Activated CD8-positive, alpha-beta memory T cell treated with anti-CD3 and anti-CD28 coated beads, Interleukin-2, amount 50 U/mL, for 1 hour (primary cell): ENCODE data around the gene BMP7.
"Not testable (repeated sequence)": the region's sequence is repeated elsewhere in the genome, so short reads cannot be mapped to it uniquely, and the experiment has no call there.

Experiments
- DNase-seq: peaks from one replicate; pipeline ENCODE4 v3.0.0-alpha.2; 2020; ENCODE audit errors: extremely low read depth

The BMP7 gene

DNA sequence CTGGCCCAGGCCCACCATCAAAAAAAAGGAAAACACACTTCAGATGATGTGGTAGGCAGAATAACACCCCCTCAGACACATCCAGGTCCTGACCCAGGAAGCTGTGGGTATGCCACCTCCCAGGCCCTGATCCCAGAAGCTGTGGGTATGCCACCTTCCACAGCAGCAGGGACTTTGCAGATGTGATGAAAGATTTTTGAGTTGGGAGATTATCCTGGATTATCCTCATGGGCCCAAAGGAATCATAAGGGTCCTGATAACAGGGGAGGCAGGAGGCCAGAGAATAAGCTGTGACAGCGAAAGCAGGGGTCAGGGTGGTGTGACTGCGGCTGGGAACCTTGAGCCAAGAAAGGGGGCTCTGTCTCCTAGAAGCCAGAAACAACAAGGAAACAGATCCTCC is 55.0 kb downstream of the BMP7 start:
- DNase-seq: no peak

- DNase-seq: no peak
Observed at GRCh38 chr20:57210911-57211280, 55.5 kb downstream of the BMP7 start.

DNA sequence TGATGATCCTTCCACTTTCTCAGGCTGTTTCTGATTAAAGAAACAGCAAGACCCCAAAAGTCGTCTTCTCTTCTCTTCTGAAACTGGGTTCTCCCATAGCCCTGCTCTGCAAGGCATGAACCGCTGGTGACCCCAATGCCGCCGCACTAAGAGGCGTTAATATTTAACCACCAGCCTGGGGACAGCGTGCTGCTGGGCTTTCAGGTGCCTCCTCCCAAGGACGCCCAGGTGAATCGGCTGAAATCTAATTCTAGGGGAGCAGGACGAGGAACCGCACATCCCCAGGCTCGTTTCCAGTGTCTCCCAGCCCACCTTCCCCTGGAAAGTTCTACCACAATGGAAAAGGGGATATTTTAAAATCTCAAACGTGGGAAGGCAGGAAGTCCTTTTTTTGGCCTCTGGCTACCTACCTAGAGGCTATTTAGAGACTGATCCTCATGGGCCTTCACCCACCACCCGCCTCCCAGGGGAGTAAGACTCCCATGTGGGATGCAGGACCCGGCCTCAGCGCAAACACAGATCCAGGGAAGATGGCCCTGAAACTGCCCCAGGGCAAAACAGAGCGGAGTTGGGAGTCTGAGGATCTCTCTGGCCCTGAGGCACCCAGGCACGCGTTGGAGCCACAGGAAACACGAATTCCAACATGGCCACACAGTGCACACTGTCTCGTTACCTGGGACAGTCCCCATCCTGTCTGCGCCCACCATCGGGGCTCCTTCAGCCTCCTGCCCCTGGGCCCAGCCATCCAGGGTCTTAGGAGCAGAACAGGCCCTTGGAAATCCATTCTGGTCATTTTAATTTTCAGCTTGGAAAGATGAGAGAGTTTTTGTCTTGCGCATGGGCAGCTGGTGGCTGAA is 56.2 kb downstream of the BMP7 start:
- DNase-seq: no peak

DNA sequence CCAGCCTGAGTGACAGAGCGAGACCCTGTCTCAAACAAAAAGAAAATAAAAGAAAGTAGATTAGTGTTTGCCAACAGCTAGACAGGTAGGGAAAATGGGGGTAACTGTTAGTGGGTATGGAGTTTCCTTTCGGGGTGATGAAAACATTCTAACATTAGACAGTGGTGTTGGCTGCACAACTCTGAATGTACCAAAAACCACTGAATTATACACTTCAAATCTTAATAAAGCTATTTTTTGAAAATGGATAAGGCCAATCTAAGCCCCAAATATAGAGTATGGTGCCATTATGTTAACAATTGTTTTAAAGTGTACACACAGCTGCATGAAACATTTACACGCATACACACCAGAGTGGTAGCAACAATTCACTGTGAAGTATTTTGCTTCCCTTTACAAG is 57.0 kb downstream of the BMP7 start:
- no peak for DNase-seq

- no peak for DNase-seq
Observed at GRCh38 chr20:57208198-57208597, 58.2 kb downstream of the BMP7 start.

- no peak for DNase-seq
Observed at GRCh38 chr20:57207251-57207650, 59.2 kb downstream of the BMP7 start.

DNA sequence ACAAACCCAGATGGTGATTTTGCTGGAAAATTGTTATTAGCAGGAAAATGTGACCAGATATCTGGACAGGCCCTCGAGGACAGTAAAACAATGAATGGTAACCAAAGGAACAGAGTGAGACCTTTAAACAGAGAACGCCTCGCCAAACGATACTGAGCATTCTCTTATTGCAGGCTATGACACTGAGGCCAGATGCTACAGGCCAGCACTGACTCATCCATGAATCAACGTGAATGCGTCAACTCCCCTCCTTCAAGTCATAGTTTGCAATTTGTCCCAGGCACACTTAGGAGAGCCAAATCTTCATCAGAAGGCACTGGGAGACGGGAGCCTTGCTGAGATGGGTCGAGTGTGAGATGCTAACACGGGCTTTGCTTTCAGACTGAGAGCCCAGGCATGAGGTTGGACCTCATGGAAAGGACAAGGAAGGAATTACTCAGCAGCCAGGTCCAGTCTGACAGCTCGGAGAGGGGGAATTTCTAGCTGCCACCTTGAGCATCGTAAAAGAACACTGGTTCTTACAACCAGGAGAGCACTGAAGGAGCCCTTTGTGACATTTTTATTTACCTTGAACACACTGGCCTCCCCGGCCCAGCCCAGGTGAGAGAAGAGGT is 60.7 kb downstream of the BMP7 start:
- no peak for DNase-seq

GRCh38 chr20:57203986-57204385 is 62.5 kb downstream of the BMP7 start:
- DNase-seq: no peak

- no peak for DNase-seq
Observed at GRCh38 chr20:57203204-57203603, 63.2 kb downstream of the BMP7 start.

DNA sequence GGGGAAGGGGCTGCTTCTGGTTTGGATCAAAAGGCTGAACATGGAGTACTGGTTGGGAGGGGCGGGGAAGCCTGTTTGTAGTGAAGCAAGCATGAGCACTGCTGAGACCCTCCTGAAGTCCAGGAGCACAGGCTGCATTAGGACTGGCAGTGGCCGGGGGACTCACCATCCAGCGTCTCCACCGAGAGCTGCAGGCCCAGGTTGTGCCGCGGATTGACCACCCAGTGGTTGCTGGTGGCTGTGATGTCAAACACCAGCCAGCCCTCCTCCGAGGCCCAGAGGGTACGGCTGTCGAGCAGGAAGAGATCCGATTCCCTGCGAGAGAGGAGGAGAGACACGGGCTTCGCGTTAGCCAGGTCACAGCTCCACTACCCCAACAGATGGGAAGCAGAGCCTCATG is 64.1 kb downstream of the BMP7 start:
- no peak for DNase-seq

GRCh38 chr20:57200882-57201695 is 65.4 kb downstream of the BMP7 start:
- no peak for DNase-seq

DNA sequence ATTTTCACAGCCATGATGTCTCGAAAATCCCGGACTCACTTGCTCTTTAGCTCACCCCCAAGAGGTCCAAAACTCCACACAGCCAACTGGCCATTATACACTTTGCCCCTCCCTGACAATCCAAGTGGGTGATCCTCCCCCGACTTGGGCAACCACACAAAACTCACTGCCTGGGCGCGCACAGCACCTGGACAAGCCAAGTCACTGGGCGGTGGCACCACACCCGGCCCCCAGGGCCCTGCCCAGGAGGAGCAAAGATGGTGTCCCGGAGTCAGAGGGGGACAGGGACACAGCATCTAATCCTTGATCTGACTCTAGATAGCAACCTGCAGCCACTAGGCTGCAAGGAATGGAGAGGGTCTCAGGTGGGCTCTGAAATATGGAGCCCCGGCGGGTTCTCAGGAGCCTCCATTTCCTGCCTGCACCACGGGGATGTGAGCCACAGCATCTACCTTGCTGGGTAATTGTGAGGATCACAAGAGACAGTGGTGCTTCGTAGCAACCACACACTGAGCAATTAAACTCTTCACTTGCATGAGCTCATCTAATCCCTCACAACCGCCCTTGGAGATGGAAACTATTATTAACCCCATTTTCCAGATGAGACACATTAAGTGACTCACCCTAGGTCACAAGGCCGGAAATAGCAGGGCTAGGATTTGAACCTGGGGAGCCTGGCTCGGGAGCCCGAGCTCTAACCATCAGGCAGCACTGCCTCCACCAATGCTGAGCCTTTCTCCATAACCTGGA is 66.6 kb downstream of the BMP7 start:
- DNase-seq: no peak

DNA sequence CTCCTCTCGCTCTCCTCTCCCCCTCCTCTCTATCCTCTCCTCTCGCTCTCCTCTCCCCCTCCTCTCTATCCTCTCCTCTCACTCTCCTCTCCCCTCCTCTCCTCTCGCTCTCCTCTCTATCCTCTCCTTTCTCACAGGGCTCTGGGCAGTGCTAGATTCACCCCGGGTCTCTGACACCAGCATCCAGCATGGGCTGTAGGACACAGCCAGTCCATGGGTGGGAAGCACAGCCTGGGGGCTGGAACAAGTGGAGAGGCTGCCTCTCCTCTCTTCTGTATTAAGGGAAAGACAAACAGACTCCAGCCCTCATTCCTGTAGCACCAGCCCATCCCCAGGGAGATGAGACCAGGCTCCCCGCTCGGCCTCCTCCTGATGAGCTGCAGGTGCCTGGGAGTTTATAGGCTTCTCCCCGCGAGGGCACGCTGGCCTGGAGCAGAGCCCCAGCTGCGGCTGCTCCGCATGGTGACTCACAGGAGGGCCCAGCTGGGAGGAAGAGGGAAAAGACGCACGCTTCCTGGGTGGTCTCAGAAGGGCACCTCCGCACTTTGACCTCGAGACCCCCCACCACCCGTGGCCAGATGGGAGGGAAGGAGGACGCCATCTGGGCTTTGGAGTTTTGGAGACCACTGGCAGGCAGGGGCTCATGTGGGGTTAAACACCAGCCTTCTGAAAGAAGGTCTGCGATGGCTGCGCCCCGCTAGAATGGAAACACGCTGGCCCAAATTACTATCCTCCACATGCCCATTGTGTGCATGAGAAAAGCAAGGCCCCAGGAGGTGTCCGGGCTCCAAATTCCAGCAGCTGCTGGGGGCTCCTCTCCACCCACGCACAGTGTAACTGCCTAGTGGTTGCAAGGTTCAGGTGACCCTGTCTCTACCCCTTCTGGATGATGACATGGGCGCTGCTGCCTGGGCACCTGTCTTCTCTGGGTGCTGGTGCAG is 68.0 kb downstream of the BMP7 start:
- DNase-seq: no peak

DNA sequence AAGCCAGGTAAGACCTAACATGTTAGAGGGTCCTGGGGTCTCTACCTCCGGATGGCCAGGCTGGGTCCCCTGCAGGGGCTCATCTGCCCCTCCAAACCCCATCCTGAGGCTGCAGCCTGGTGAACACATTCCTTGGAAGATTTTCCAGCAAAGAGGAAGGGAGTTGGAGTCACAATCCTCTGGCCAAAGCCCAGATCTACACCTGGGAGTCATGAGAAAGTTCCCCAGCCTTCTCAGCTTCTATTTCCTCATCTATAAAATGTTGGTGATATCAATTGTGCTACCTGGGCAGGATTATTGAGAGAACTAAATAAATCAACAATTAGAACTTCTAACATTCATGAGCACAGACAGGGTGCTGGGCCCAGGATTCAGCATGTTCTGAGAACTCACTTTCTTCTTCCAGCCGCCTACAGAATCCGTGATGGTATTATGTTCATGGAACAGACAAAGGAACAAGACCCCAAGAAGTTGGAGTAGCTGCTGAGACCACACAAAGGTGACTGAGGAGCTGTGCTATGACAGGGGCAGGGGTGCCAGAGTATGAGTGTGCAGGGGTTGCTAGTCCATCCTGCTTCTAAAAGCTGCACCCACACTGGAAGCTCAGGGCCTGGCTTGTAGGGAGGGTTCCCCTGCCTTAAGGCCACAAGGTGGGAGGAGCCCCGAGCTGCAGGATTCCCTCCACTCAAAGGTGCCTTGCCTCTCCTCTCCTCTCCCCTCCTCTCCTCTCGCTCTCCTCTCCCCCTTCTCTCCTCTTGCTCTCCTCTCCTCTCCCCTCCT is 68.9 kb downstream of the BMP7 start:
- no peak for DNase-seq

- no peak for DNase-seq
Observed at GRCh38 chr20:57195469-57196100, 70.9 kb downstream of the BMP7 start.

GRCh38 chr20:57195023-57195422 is 71.4 kb downstream of the BMP7 start:
- no peak for DNase-seq

DNA sequence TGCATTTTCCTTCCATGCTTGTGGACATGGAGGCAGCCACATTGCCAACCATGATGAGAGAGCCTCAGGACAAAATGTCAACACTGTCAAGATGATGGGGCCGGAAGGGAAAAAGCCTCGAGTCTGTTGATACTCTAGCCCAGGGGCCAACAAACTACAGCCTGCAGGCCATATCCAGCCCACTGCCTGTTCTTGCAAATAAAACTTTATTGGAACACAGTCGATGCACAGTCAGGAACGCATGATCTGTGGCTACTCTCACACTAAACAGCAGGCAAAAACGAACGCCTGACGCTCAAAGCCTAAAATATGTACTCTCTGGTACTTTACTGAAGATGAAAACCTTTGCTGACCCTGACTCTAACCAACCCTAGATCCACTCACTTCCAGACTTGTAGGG is 72.3 kb downstream of the BMP7 start:
- DNase-seq: no peak

DNA sequence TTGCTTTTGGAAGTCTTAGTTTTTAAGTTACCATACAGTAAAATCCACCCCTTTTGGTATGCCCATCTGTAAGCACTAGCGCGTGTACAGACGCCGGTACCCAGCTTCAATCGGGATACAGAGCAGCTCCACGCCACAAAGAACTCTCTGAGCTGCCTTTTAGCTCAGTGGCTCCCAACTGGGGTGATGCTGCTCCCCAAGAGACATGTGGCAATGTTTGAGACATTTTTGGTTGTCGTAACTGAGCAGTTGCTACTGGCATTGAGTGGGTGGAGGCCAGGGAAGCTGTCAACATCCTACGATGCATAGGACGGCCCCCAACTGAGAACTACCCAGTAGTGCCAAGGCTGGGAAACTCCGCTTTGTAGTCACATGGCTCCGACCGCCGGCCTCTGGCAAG is 73.3 kb downstream of the BMP7 start:
- no peak for DNase-seq

- no peak for DNase-seq
Observed at GRCh38 chr20:57192311-57192710, 74.1 kb downstream of the BMP7 start.

DNA sequence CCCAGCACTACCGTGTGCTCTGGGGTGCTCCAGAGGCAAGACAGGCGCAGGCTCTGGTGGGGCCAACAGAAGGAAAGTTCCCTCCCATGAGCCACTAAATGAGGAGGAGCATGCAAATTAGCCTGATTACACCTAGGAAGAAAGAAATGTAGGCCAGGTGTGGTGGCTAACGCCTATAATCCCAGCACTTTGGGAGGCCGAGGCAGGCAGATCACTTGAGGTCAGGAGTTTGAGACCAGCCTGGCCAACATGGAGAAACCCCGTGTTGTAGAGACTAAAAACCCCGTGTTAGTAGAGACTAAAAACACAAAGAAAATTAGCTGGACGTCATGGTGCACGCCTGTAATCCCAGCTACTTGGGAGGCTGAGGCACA is 75.2 kb downstream of the BMP7 start:
- not testable (repeated sequence) for DNase-seq
